ENCODE measurements around the gene TUFM. TPM values are rescaled to one million over a fixed set of nuclear protein-coding genes. Genes with fewer than 3 reads are reported as not detected.

Gene TUFM
- total RNA-seq, 1 experiment from 2014 or later = 296 TPM

- peak within 1 kb of the TSS; percentile 98 for H3K4me3 Mint-ChIP-seq
- no peaks in the 10 kb centered on the region for H3K27me3 Mint-ChIP-seq (ENCODE audit: low read depth)
- peaks cover 39% of the 10 kb centered on the region for H3K36me3 Mint-ChIP-seq
- peak; percentile 82 for DNase-seq (ENCODE audit: low spot score)
- peak; percentile 18 for ATAC-seq
- H3K4me1 Mint-ChIP-seq = peaks cover 31% of the 10 kb centered on the region
- peak within 1 kb of the TSS; percentile 89 for H3K27ac Mint-ChIP-seq
- POLR2A ChIA-PET = interaction anchor here (0.5 to 1.7 kb wide), 5 partner anchors 9 to 1835 kb away, joined by 3 to 7 read pairs (median 5); partner anchors contain the start of genes SH2B1 and TUFM
- CTCF ChIA-PET = interaction anchor here (1.1 to 2.1 kb wide), 3 partner anchors 11 to 123 kb away, joined by 3 to 8 read pairs (median 5); no protein-coding TSS in a partner anchor
- no peaks in the 10 kb centered on the region for H3K9me3 Mint-ChIP-seq
- TF ChIP-seq CBFB (CRISPR knock-in tag; IDR thresholded peaks at IDR 0.05; ENCODE audit: low read depth) (no peak), TP53 (CRISPR knock-in tag; IDR thresholded peaks at IDR 0.05) (no peak), PRDM15 (CRISPR knock-in tag; IDR thresholded peaks at IDR 0.05) (no peak), FOXK1 (CRISPR knock-in tag; IDR thresholded peaks at IDR 0.05) (peak; percentile 74; the same call in 1 of the 2 replicates), SMAD4 (CRISPR knock-in tag; IDR thresholded peaks at IDR 0.05) (no peak), ZNF219 (CRISPR knock-in tag; IDR thresholded peaks at IDR 0.05; ENCODE audit: borderline replicate concordance) (0 out of 2 replicates have a peak, but pooled peaks have one; percentile 38), HMGXB4 (CRISPR knock-in tag; IDR thresholded peaks at IDR 0.05) (peak; percentile 59; the same call in 1 of the 2 replicates), SOX15 (CRISPR knock-in tag; IDR thresholded peaks at IDR 0.05) (no peak), FOXP1 (CRISPR knock-in tag; IDR thresholded peaks at IDR 0.05; ENCODE audit: borderline replicate concordance) (peak; percentile 81; the same call in 1 of the 2 replicates), TEAD1 (CRISPR knock-in tag; IDR thresholded peaks at IDR 0.05) (peak; percentile 72), AFF4 (CRISPR knock-in tag; IDR thresholded peaks at IDR 0.05; ENCODE audit: borderline replicate concordance) (no peak), USF1 (CRISPR knock-in tag; IDR thresholded peaks at IDR 0.05) (peak; percentile 47; the same call in 1 of the 2 replicates), ETV6 (CRISPR knock-in tag; IDR thresholded peaks at IDR 0.05) (peak; percentile 72), TCF7 (CRISPR knock-in tag; IDR thresholded peaks at IDR 0.05; ENCODE audit: low read depth) (peak; percentile 75; the same call in 1 of the 2 replicates), STAT6 (CRISPR knock-in tag; conservative IDR thresholded peaks at IDR 0.05; ENCODE audit: low read depth) (no peak), NR2C2 (CRISPR knock-in tag; IDR thresholded peaks at IDR 0.05) (no peak), ZNF121 (CRISPR knock-in tag; IDR thresholded peaks at IDR 0.05) (0 out of 2 replicates have a peak, but pooled peaks have one; percentile 11), ZSCAN18 (CRISPR knock-in tag; IDR thresholded peaks at IDR 0.05) (no peak), ZNF138 (CRISPR knock-in tag; conservative IDR thresholded peaks at IDR 0.05) (no peak; the same call in 1 of the 2 replicates), RELA (CRISPR knock-in tag; IDR thresholded peaks at IDR 0.05; ENCODE audit: borderline replicate concordance) (no peak)
Observed at GRCh38 chr16:28822520-28823290, 23.4 kb downstream of the TUFM start, which contains the start of gene ATXN2L. ATXN2L (plus strand) TSS chr16:28822999; CDS start chr16:28823260, 261 bp downstream.

Measured in WTC11 (cell line).